ENCODE results near the gene RAB42. TPM values are rescaled to one million over a fixed set of nuclear protein-coding genes. Genes with fewer than 3 reads are reported as not detected.

The RAB42 gene
- total RNA-seq, 4 donors from 2014 or later: 0.62 to 0.87 TPM; not detected in 2

- Histone ChIP-seq H3K36me3 (peaks cover 0 to 83% of the 10 kb centered on the region in 2 donors), H3K9me3 (no peaks in the 10 kb centered on the region), H3K27me3 (no peaks in the 10 kb centered on the region), H3K4me1 (no peaks in the 10 kb centered on the region), H3K4me3 (no peak overlapping the region), H3K27ac (no peak overlapping the region)
- in situ Hi-C loops (cut with MboI; ENCODE audit: low sequenced_read_pairs in 4 of 4): loop anchor here in 2 of 4 donors (10.0 to 25.0 kb wide), 2 partner anchors 92 to 94 kb away; partner anchors contain the start of gene RCC1 (in 1 of the 2)
- TF ChIP-seq POLR2A (IDR thresholded peaks at IDR 0.05) (no peak), CTCF (IDR thresholded peaks at IDR 0.05 in 4 of 5, conservative IDR thresholded peaks at IDR 0.05 in 1 of 5) (no peak)
- DNase-seq (no peak), ATAC-seq (no peak)
- intact Hi-C loops (cut with DNase I; ENCODE audit: low total_unique reads): no loop called here
Measured at GRCh38 chr1:28606771-28607170, 14.7 kb downstream of the RAB42 start.

- Histone ChIP-seq H3K27ac (no peak overlapping the region), H3K36me3 (peaks cover 6 to 89% of the 10 kb centered on the region in 2 donors), H3K4me1 (no peaks in the 10 kb centered on the region), H3K9me3 (no peaks in the 10 kb centered on the region), H3K27me3 (no peaks in the 10 kb centered on the region), H3K4me3 (no peak overlapping the region)
- in situ Hi-C loops (cut with MboI; ENCODE audit: low sequenced_read_pairs in 4 of 4): loop anchor here in 1 of 4 donors (25.0 kb wide), 1 partner anchor 101 kb away; the partner anchor contains the start of gene RCC1
- DNase-seq (no peak), ATAC-seq (no peak)
- intact Hi-C loops (cut with DNase I; ENCODE audit: low total_unique reads): no loop called here
- TF ChIP-seq POLR2A (IDR thresholded peaks at IDR 0.05) (no peak), CTCF (IDR thresholded peaks at IDR 0.05 in 4 of 5, conservative IDR thresholded peaks at IDR 0.05 in 1 of 5) (no peak)
Measured at GRCh38 chr1:28613175-28613574, 21.1 kb downstream of the RAB42 start.

- no peaks in the 10 kb centered on the region for H3K27me3 ChIP-seq
- ATAC-seq: no peak
Measured at GRCh38 chr1:28631713-28632112, 39.6 kb downstream of the RAB42 start.

GRCh38 chr1:28632560-28632959 lies 40.5 kb downstream of the RAB42 start:
- TF ChIP-seq CTCF (IDR thresholded peaks at IDR 0.05 in 4 of 5, conservative IDR thresholded peaks at IDR 0.05 in 1 of 5) (no peak), POLR2A (IDR thresholded peaks at IDR 0.05) (no peak)
- Histone ChIP-seq H3K9me3 (no peaks in the 10 kb centered on the region), H3K36me3 (no peaks in the 10 kb centered on the region), H3K4me3 (no peak overlapping the region), H3K4me1 (no peaks in the 10 kb centered on the region), H3K27ac (no peak overlapping the region), H3K27me3 (no peaks in the 10 kb centered on the region)
- ATAC-seq (no peak), DNase-seq (no peak)
- intact Hi-C loops (cut with DNase I; ENCODE audit: low total_unique reads) (no loop called here), in situ Hi-C loops (cut with MboI; ENCODE audit: low sequenced_read_pairs in 4 of 4) (loop anchor here in 2 of 4 donors (25.0 kb wide), 1 partner anchor 255 kb away; no protein-coding TSS in a partner anchor)

More at GRCh38 chr1:28631713-28632112, 39.6 kb downstream of the RAB42 start:
- Histone ChIP-seq H3K9me3 (no peaks in the 10 kb centered on the region), H3K4me1 (no peaks in the 10 kb centered on the region), H3K36me3 (no peaks in the 10 kb centered on the region), H3K4me3 (no peak overlapping the region), H3K27ac (no peak overlapping the region)
- TF ChIP-seq CTCF (IDR thresholded peaks at IDR 0.05 in 4 of 5, conservative IDR thresholded peaks at IDR 0.05 in 1 of 5): no peak
- TF ChIP-seq POLR2A (IDR thresholded peaks at IDR 0.05): no peak
- in situ Hi-C loops (cut with MboI; ENCODE audit: low sequenced_read_pairs in 4 of 4): loop anchor here in 2 of 4 donors (25.0 kb wide), 1 partner anchor 256 kb away; no protein-coding TSS in a partner anchor
- DNase-seq: no peak
- intact Hi-C loops (cut with DNase I; ENCODE audit: low total_unique reads): no loop called here

Data from gastrocnemius medialis (tissue), 4 donors.